H1 (cell line): ENCODE measurements around the gene PHRF1. TPM values are rescaled to one million over a fixed set of nuclear protein-coding genes. Genes with fewer than 3 reads are reported as not detected.

Experiments
- CTCF ChIA-PET: fragments of 300-600 bp; sonication (Branson Sonifier 250); formaldehyde crosslinking; loops from one replicate; lab custom pipeline; 2021; ENCODE audit not compliant: partially characterized antibody; lab: Charles Lee
- POLR2A ChIA-PET: fragments of 300-600 bp; sonication (Branson Sonifier 250); formaldehyde crosslinking; loops from one replicate; lab custom pipeline; 2021; ENCODE audit warnings: inconsistent platforms; ENCODE audit not compliant: partially characterized antibody; lab: Charles Lee
- DNase-seq, 2 experiments: peaks; one replicate each; pipeline versions ENCODE4 v3.0.0 to v3.0.0-alpha.2; 2010 to 2022; ENCODE audit warnings: low spot score in 2 of 2, low read depth in 1 of 2, mixed read lengths in 1 of 2
- FAIRE-seq: peaks from 2 replicates; lab custom pipeline; 2011; peaks lifted over from hg19 to GRCh38; lab: Jason Lieb, UNC
- H2AFZ ChIP-seq: 2 replicates; pipeline ENCODE4 v1.8.1; 2012; ENCODE audit warnings: low read length, inconsistent platforms
- H2AK5ac ChIP-seq: 2 replicates; pipeline ENCODE4 v1.6.1; 2013; ENCODE audit warnings: low read depth, low read length
- H2BK120ac ChIP-seq: replicated peaks from 2 replicates; pipeline ENCODE3; 2013; ENCODE audit warnings: low read depth, low read length, inconsistent platforms
- H2BK12ac ChIP-seq: 2 replicates; pipeline ENCODE4 v1.6.1; 2013; ENCODE audit warnings: low read depth, low read length
- H2BK15ac ChIP-seq: 2 replicates; pipeline ENCODE4 v1.6.1; 2013; ENCODE audit warnings: low read length
- H2BK20ac ChIP-seq: 2 replicates; pipeline ENCODE4 v1.6.1; 2013; ENCODE audit warnings: low read length
- H2BK5ac ChIP-seq: 2 replicates; pipeline ENCODE4 v1.6.1; 2013; ENCODE audit warnings: low read depth, low read length
- H3K14ac ChIP-seq: 2 replicates; pipeline ENCODE4 v1.6.1; 2013; ENCODE audit warnings: inconsistent platforms; ENCODE audit not compliant: insufficient read length
- H3K18ac ChIP-seq: 2 replicates; pipeline ENCODE4 v1.6.1; 2013; ENCODE audit warnings: low read length; ENCODE audit errors: extremely low read depth
- H3K23ac ChIP-seq: 2 replicates; pipeline ENCODE4 v1.6.1; 2013; ENCODE audit warnings: inconsistent platforms; ENCODE audit not compliant: insufficient read length
- H3K23me2 ChIP-seq: 2 replicates; pipeline ENCODE4 v1.6.1; 2013; ENCODE audit warnings: low read depth, low read length
- H3K27ac ChIP-seq: 2 replicates; pipeline ENCODE4 v1.6.1; 2011; ENCODE audit warnings: low read depth, low read length, inconsistent platforms
- H3K27me3 ChIP-seq, 4 experiments: replicated peaks in 1 of 4; 1 replicate in 1 of 4; 2 replicates in 3 of 4; pipeline versions ENCODE4 v1.6.1 to v1.8.1; 2011 to 2013; ENCODE audit warnings: low read length in 3 of 4, mild to moderate bottlenecking in 3 of 4, inconsistent platforms in 2 of 4, mixed read lengths in 2 of 4, moderate library complexity in 1 of 4; ENCODE audit not compliant: control insufficient read depth in 3 of 4, insufficient read depth in 3 of 4; ENCODE audit errors: extremely low read depth in 1 of 4
- H3K36me3 ChIP-seq, 4 experiments: 2 replicates each; pipeline versions ENCODE4 v1.6.1 to v1.8.1; 2011 to 2013; ENCODE audit warnings: mild to moderate bottlenecking in 4 of 4, low read length in 3 of 4, moderate library complexity in 2 of 4, control low read depth in 1 of 4, inconsistent platforms in 1 of 4; ENCODE audit not compliant: insufficient read depth in 4 of 4, control insufficient read depth in 2 of 4
- H3K4ac ChIP-seq: replicated peaks from 2 replicates; pipeline ENCODE3; 2013; ENCODE audit warnings: low read length, low read depth, mixed read lengths, inconsistent platforms; ENCODE audit not compliant: insufficient read length
- H3K4me1 ChIP-seq, 4 experiments: replicated peaks in 1 of 4; 1 replicate in 1 of 4; 2 replicates in 3 of 4; pipeline versions ENCODE4 v1.6.1 to v1.8.1; 2011 to 2013; ENCODE audit warnings: low read length in 3 of 4, inconsistent platforms in 2 of 4, mixed read lengths in 1 of 4; ENCODE audit not compliant: insufficient read depth in 4 of 4, control insufficient read depth in 3 of 4
- H3K4me2 ChIP-seq, 2 experiments: 2 replicates each; pipeline versions ENCODE4 v1.6.1 to v1.8.1; 2011 to 2013; ENCODE audit warnings: low read depth in 2 of 2, low read length in 2 of 2, control low read depth in 1 of 2, inconsistent platforms in 1 of 2, mild to moderate bottlenecking in 1 of 2; ENCODE audit not compliant: insufficient read depth in 1 of 2
- H3K4me3 ChIP-seq, 4 experiments: fragments of 200-600, 300-600 bp in 1 of 4; sonication (generic), shearing (Covaris generic), sonication (Bioruptor Twin) in 1 of 4; 2 replicates each; pipeline versions ENCODE4 v1.5.1 to v1.8.1; 2011 to 2016; ENCODE audit warnings: low read length in 4 of 4, low read depth in 3 of 4, control low read depth in 2 of 4, inconsistent platforms in 2 of 4, mild to moderate bottlenecking in 2 of 4, mixed read lengths in 1 of 4, moderate library complexity in 1 of 4; ENCODE audit not compliant: insufficient read depth in 2 of 4; ENCODE audit errors: extremely low read depth in 1 of 4
- H3K56ac ChIP-seq: replicated peaks from 2 replicates; pipeline ENCODE3; 2013; ENCODE audit warnings: low read depth, mild to moderate bottlenecking, mixed read lengths, low read length, inconsistent platforms; ENCODE audit not compliant: insufficient read length
- H3K79me1 ChIP-seq: 2 replicates; pipeline ENCODE4 v1.6.1; 2013; ENCODE audit warnings: low read depth, low read length, control low read depth
- H3K79me2 ChIP-seq, 2 experiments: 2 replicates each; pipeline versions ENCODE4 v1.6.1 to v1.8.1; 2012 to 2013; ENCODE audit warnings: low read length in 2 of 2, mild to moderate bottlenecking in 2 of 2, inconsistent platforms in 1 of 2; ENCODE audit not compliant: insufficient read depth in 2 of 2, control insufficient read depth in 1 of 2
- H3K9ac ChIP-seq, 4 experiments: replicated peaks in 1 of 4; 1 replicate in 1 of 4; 2 replicates in 3 of 4; pipeline versions ENCODE4 v1.6.1 to v1.8.1; 2011 to 2013; ENCODE audit warnings: low read depth in 3 of 4, low read length in 3 of 4, control low read depth in 2 of 4, mild to moderate bottlenecking in 2 of 4, moderate library complexity in 2 of 4, inconsistent platforms in 1 of 4; ENCODE audit errors: extremely low read depth in 1 of 4
- H3K9me3 ChIP-seq, 2 experiments: 2 replicates each; pipeline versions ENCODE4 v1.6.1 to v1.8.1; 2012 to 2013; ENCODE audit warnings: mild to moderate bottlenecking in 2 of 2, moderate library complexity in 2 of 2, control low read depth in 1 of 2, inconsistent platforms in 1 of 2, low read depth in 1 of 2, low read length in 1 of 2, mixed read lengths in 1 of 2; ENCODE audit not compliant: insufficient read depth in 2 of 2
- H4K20me1 ChIP-seq, 2 experiments: replicated peaks in 1 of 2; 2 replicates each; pipeline versions ENCODE3 to v1.8.1; 2011 to 2013; ENCODE audit warnings: inconsistent platforms in 2 of 2, low read length in 2 of 2, mild to moderate bottlenecking in 1 of 2; ENCODE audit not compliant: insufficient read depth in 2 of 2, control insufficient read depth in 1 of 2
- H4K5ac ChIP-seq: 2 replicates; pipeline ENCODE4 v1.6.1; 2013; ENCODE audit warnings: low read length, low read depth, mixed read lengths, inconsistent platforms; ENCODE audit not compliant: insufficient read length
- H4K8ac ChIP-seq: 2 replicates; pipeline ENCODE4 v1.8.0; 2013; ENCODE audit warnings: mild to moderate bottlenecking, moderate library complexity, low read length, inconsistent platforms; ENCODE audit not compliant: insufficient read depth; ENCODE audit errors: extremely low read depth
- H4K91ac ChIP-seq: replicated peaks from 2 replicates; pipeline ENCODE3; 2013; ENCODE audit warnings: low read length, mixed read lengths, inconsistent platforms; ENCODE audit not compliant: insufficient read length
- ASH2L ChIP-seq: fragments of 200-600, 300-600 bp; sonication (generic); IDR thresholded peaks from one replicate; pipeline ENCODE4 v1.7.1; 2017; ENCODE audit warnings: low read length
- EP300 ChIP-seq, 2 experiments: IDR thresholded peaks; 1 replicate in 1 of 2; 2 replicates in 1 of 2; pipeline ENCODE4 v1.6.1; 2011 to 2012; ENCODE audit warnings: low read depth in 2 of 2, low read length in 2 of 2, mild to moderate bottlenecking in 2 of 2, borderline replicate concordance in 1 of 2, inconsistent platforms in 1 of 2, moderate library complexity in 1 of 2
- HDAC2 ChIP-seq, 2 experiments: fragments of 300-600 bp in 1 of 2; sonication (generic) in 1 of 2; IDR thresholded peaks; 2 replicates each; pipeline ENCODE4 v1.6.1; 2011 to 2012; ENCODE audit warnings: low read depth in 2 of 2, low read length in 2 of 2, mild to moderate bottlenecking in 2 of 2, moderate library complexity in 2 of 2, borderline replicate concordance in 1 of 2, inconsistent platforms in 1 of 2
- KDM5A ChIP-seq: fragments of 200-600 bp; IDR thresholded peaks from 2 replicates; pipeline ENCODE4 v1.7.1; 2012; ENCODE audit warnings: mild to moderate bottlenecking, low read length, inconsistent platforms, mixed read lengths
- MAFK ChIP-seq: IDR thresholded peaks from 2 replicates; pipeline ENCODE4 v1.6.1; 2012; ENCODE audit warnings: low read depth, mild to moderate bottlenecking, improper control_type of control experiment, low read length
- RBBP5 ChIP-seq: IDR thresholded peaks from 2 replicates; pipeline ENCODE4 v1.7.1; 2012; ENCODE audit warnings: low read depth, mild to moderate bottlenecking, inconsistent platforms, low read length, moderate library complexity, borderline replicate concordance
- RNF2 ChIP-seq: fragments of 200-900, 300-1000 bp; sonication (generic); IDR thresholded peaks from 2 replicates; pipeline ENCODE4 v1.7.1; 2016; ENCODE audit warnings: borderline replicate concordance, low read depth, mild to moderate bottlenecking, antibody characterized with exemption, low read length; ENCODE audit not compliant: poor library complexity, severe bottlenecking; ENCODE audit errors: missing control alignments
- SAP30 ChIP-seq: fragments of 300-600 bp; sonication (generic); IDR thresholded peaks from 2 replicates; pipeline ENCODE4 v1.7.1; 2012; ENCODE audit warnings: low read length, moderate library complexity, mild to moderate bottlenecking, inconsistent platforms; ENCODE audit not compliant: insufficient read depth, insufficient replicate concordance
- SIN3A ChIP-seq, 2 experiments: IDR thresholded peaks in 1 of 2; conservative IDR thresholded peaks in 1 of 2; 2 replicates each; pipeline ENCODE4 v1.6.1; 2011 to 2012; ENCODE audit warnings: low read length in 2 of 2, improper control_type of control experiment in 1 of 2, low read depth in 1 of 2, mild to moderate bottlenecking in 1 of 2
- SIRT6 ChIP-seq: IDR thresholded peaks from one replicate; pipeline ENCODE4 v1.7.1; 2012; ENCODE audit warnings: low read length, inconsistent platforms
- SP1 ChIP-seq: IDR thresholded peaks from 2 replicates; pipeline ENCODE4 v1.6.1; 2011; ENCODE audit warnings: low read depth, low read length
- WGBS, 2 experiments: shearing (Covaris generic) in 1 of 2; methylation state at CpG; one replicate each; pipeline versions ENCODE4 v1.1.6 to v1.1.7; 2013 to 2015; ENCODE audit warnings: low lambda C conversion rate in 2 of 2, mixed read lengths in 2 of 2, inconsistent platforms in 1 of 2, low coverage in 1 of 2, missing lambda C conversion rate in 1 of 2; ENCODE audit not compliant: insufficient replicate concordance in 2 of 2, insufficient coverage in 1 of 2, insufficient read length in 1 of 2; ENCODE audit errors: extremely low coverage in 1 of 2, missing lambda C conversion rate in 1 of 2; 5-methylcytosine and 5-hydroxymethylcytosine counted together
- polyA plus RNA-seq, 7 experiments: library from polyadenylated mRNA; depleted of rRNA in 3 of 7; stranded (reverse) in 5 of 7; unstranded in 2 of 7; fragments of >200 nt in 5 of 7; fragments of 200-250 nt in 2 of 7; gene quantifications; 1 replicate in 5 of 7; 2 replicates in 1 of 7; 4 replicates in 1 of 7; pipeline versions ENCODE4 v1.2.1 to v1.2.3, GENCODE V29; 2011 to 2013; ENCODE audit warnings: missing spikeins in 2 of 7, mixed read lengths in 2 of 7
- total RNA-seq: library from RNA; stranded (reverse); fragmentation: NEBNext Ultra II Directional; extraction: Animal tissue kit (Norgen Biotek cat#: 25700); gene quantifications from 2 replicates; pipeline ENCODE4 v1.2.1, GENCODE V29; 2021

PHRF1 gene
- total and polyA plus RNA-seq, 2 of the 8 experiments (the other 6 are each of a cell fraction or from before 2014, with no cell fraction given): 13.4 to 37.3 TPM

GRCh38 chr11:601573-602245 lies 25.4 kb downstream of the PHRF1 start:
- H2AK5ac ChIP-seq: no peak overlapping the region
- H3K4ac ChIP-seq: no peak overlapping the region
- ChIA-PET POLR2A (interaction anchor here (1.0 to 1.5 kb wide), 4 partner anchors 10 to 146 kb away, joined by 3 to 4 read pairs (median 3); partner anchors contain the start of genes IRF7 and TALDO1), CTCF (interaction anchor here (0.6 to 1.4 kb wide), 3 partner anchors 10 to 47 kb away, joined by 3 to 6 read pairs (median 3); no protein-coding TSS in a partner anchor)
- no peak overlapping the region for H2AFZ ChIP-seq
- no peak overlapping the region for H3K14ac ChIP-seq
- 95% methylated on average over 22 of the region's 23 CpGs; no CpG with 5 or more reads in 1 of the 2 experiments for whole genome bisulfite sequencing, 2 experiments
- no peak overlapping the region for H2BK120ac ChIP-seq
- H2BK5ac ChIP-seq: no peak overlapping the region
- peaks cover 29 to 69% (median 54%) of the 10 kb centered on the region in 4 experiments for H3K36me3 ChIP-seq
- H2BK15ac ChIP-seq: no peak overlapping the region
- H3K27ac ChIP-seq: no peak overlapping the region
- no peaks in the 10 kb centered on the region for H3K79me2 ChIP-seq
- H3K79me1 ChIP-seq: peaks cover 6% of the 10 kb centered on the region; the same call in 1 of the 2 replicates
- H3K4me3 ChIP-seq: no peak overlapping the region
- no peak overlapping the region for H4K5ac ChIP-seq
- no peaks in the 10 kb centered on the region for H3K4me1 ChIP-seq
- no peaks in the 10 kb centered on the region for H3K9me3 ChIP-seq
- no peak overlapping the region for H4K8ac ChIP-seq
- H3K23ac ChIP-seq: no peak overlapping the region
- no peak overlapping the region for H3K4me2 ChIP-seq
- H4K20me1 ChIP-seq: peaks cover 0 to 19% of the 10 kb centered on the region in 2 experiments
- DNase-seq (no peak), FAIRE-seq (no peak)
- no peak overlapping the region for H2BK20ac ChIP-seq
- no peak overlapping the region for H3K9ac ChIP-seq
- H4K91ac ChIP-seq: no peak overlapping the region
- H3K27me3 ChIP-seq: no peaks in the 10 kb centered on the region
- no peak overlapping the region for H3K56ac ChIP-seq
- H3K18ac ChIP-seq: no peak overlapping the region
- H3K23me2 ChIP-seq: no peaks in the 10 kb centered on the region
- H2BK12ac ChIP-seq: no peak overlapping the region
- TF ChIP-seq KDM5A (no peak), SP1 (no peak), MAFK (no peak), ASH2L (no peak), RNF2 (no peak), EP300 (IDR thresholded peaks at IDR 0.05; ENCODE audit: borderline replicate concordance in 1 of 2, low read depth in 2 of 2, low read length in 2 of 2) (no peak), SIN3A (conservative IDR thresholded peaks at IDR 0.05 in 1 of 2, IDR thresholded peaks at IDR 0.05 in 1 of 2; ENCODE audit: low read depth in 1 of 2, low read length in 2 of 2) (no peak), SIRT6 (no peak), RBBP5 (no peak), SAP30 (no peak), HDAC2 (IDR thresholded peaks at IDR 0.05; ENCODE audit: borderline replicate concordance in 1 of 2, low read depth in 2 of 2, low read length in 2 of 2) (no peak)
